Retina (tissue), 1 donor: Measurements from ENCODE around the gene ALG12.

Source experiments
- DNase-seq: peaks from one replicate; pipeline ENCODE4 v3.0.0-alpha.2; 2016

The ALG12 gene

GRCh38 chr22:49929211-49929979 is 11.2 kb upstream of the ALG12 start:
- DNase-seq, result peak; percentile 74

DNA sequence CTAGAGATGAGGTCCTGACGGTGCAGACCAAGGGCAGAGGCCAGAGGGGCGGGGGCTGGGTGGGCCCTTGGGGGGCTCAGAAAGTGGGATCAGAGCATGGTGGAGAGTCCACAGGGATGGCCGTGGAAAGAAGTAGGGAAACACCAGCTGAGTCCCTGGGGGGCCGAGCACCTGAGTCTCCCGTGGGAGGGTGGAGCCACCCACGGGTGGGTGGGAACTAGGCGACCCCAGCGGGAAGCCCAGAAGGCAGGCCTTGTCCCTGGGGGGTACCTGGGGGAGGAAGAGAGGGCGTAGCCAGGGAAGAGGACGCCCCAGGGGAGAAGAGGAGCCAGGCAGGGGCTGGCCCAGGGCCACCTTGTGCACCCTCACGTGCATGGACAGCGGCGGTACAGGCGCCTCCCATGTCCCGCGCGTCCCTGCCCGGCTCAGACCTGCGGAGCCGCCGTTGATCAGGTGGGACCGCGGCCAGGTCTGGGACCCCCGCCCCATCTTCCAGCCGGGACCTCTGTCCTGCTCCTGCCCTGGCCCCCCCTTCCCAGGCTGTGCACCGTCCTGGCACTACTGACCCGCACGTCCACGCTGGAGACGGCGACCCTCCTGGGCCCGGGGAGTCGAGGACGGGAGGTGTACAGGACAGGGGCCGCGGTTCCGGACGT is 10.4 kb upstream of the ALG12 start:
- DNase-seq, result no peak

DNA sequence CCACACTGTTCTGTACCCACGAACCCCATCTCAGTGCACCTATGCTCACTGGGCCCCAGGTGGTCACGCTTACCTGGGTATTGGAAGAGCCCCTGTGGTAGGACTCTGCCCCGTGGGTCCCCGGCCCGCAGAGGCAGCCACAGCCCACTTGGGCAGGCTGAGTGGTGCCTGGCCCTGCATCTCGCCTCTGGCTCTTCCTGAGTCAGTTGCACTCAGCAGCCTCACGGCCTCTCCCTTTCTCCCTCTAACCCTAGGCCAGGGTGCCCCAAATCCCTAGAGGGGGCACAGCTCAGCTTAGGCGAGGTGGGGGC is 9.9 kb upstream of the ALG12 start:
- DNase-seq, result no peak

DNA sequence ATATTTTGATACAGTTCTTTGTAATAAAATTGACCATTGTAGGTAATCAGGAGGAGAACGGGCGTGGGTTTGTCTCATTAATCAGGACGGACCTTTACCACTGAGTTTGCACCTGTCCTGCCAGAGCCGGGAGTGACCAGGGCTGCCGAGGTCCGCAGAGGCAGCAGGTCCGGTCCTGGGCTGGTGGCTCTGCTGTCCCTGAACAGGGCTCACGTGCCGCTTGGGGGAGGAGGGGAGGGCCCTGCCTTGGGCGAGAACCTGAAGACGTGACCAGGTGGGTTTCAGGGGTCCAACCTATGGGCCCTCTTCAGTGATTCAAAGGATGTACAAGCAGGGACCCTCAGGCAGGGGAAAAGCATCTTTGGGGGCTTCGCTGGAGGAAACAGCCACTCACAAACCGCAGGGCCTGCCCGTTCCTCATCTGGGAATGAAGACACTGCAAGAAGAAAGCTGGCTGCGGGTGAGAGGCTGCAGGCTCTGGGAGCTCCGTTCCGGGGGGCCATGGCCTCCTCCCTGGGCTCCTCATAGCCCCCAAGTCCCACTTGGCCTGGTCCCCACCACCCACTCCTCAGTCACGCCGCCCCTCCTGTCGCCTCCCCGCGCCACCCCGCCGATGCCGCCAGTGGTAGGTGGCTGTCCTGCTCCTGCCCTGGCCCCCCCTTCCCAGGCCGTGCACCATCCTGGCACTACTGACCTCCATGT is 9.4 kb upstream of the ALG12 start:
- no peak for DNase-seq

DNA sequence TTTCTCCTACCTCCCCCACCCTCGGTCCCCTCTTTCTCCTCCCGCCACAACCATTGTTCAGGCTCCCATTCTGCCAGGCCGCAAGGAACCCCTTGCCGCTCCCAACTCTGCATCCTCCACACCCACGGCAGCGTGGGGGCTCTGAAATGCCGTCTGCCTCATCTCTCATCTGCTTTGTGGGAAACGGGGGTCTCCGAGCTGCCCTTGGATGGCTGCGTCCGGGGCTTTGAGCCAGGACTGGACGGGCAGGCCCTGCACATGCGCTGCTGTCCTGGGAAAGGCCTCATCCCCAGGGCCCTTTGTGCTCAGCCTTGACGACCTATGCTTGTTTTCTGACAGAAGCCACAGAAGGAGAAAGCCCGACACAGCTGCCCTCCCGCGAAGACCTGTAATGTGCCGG is 8.7 kb upstream of the ALG12 start:
- DNase-seq, result no peak

- DNase-seq, result no peak
Measured at GRCh38 chr22:49925525-49926128, 7.4 kb upstream of the ALG12 start.

DNA sequence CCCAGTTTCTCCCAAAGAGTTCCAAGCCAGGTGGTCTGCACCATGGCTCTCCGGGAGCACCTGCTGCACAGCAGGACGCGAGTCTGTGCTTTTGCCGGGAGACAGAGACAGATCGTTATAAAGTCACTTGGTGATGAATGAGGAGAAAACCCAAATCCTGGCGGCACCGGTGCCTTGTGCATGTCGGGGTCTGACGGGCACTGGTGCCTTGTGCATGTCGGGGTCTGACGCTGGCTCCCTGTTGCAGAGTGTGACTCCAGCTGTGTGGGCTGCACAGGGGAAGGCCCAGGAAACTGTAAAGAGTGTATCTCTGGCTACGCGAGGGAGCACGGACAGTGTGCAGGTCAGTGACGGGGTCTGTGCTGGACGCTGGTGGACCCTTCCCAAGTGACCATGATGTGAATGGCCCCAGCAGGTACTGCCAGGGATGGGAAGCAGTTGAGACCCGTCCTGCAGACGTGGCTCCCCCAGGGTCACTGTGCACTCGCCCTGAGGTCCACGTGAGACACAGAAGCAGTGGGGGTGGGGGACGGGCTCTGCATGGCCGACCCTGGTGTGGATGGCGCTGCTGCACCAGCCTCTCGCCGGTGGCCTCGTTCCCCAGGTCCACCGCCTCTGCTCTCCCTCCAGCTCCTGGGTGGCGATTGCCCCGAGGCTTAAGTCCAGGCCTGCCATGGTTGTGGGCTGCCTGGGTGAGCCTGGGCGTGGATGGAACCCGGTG is 6.0 kb upstream of the ALG12 start:
- no peak for DNase-seq

DNA sequence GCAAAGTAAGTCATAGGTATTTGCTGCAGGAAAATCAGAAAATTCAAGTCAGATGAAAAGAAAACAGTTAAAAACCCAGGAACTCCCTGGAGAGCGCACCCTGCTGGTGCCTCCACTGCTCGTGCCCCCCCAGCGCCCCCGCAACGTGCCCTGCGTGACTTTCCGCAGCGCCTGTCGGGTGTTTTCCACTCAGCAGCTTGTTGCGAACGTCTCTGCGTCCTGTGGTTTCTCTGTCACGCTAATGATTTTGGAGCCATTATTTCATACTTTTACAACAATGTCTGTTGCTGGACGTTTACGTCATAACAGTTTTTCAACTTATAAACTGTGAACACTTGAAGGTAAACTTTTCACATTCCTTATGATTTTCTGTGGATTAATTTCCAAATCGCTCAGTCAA is 5.2 kb upstream of the ALG12 start:
- no peak for DNase-seq

- no peak for DNase-seq
Measured at GRCh38 chr22:49922926-49923325, 4.7 kb upstream of the ALG12 start.

GRCh38 chr22:49922484-49922883 is 4.2 kb upstream of the ALG12 start:
- no peak for DNase-seq

GRCh38 chr22:49921508-49922278 is 3.5 kb upstream of the ALG12 start:
- DNase-seq, result no peak

- no peak for DNase-seq
Measured at GRCh38 chr22:49920859-49921258, 2.6 kb upstream of the ALG12 start.

GRCh38 chr22:49918911-49919881 is 958 bp upstream of the ALG12 start:
- no peak for DNase-seq

DNA sequence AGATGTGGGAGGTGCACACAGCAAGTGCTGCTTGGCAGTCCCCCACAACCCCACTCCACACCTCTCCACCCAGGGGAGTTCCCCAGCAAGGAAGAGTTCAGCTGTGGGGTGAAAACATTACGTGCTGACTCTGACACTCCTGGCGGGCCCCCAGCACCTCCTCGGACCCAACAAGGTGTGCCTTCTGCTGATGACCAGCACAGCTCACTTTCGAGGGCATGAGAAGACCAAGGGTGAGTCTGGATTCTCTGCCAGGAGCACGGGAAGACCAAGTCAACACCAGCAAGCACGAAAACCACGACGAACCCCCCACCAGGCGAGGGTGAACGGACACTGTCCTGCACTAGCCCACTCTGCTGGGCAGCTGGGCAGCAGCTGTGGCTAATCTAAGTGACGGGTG is 1.4 kb downstream of the ALG12 start:
- DNase-seq, result no peak

- DNase-seq, result no peak
Measured at GRCh38 chr22:49915610-49916009, 2.6 kb downstream of the ALG12 start.

DNA sequence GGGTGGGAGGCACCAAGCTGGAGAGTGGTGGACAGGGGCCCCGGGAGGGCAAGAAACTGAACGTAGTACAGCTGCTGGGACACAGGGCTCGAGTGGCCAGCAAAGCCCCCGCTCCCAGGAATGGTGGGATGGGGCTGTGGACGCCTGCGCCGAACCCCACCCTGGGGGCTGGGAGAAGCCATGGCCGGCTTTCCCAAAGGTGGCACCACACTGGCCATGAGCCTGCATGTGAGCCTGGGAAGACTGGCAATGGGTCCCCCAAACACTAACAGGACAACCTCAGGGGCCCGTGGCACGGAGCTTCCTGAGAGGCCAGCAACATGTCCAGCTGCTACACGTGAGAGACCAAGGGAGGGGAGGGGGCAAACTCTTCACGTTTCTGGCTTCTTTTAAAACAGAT is 4.0 kb downstream of the ALG12 start:
- no peak for DNase-seq

DNA sequence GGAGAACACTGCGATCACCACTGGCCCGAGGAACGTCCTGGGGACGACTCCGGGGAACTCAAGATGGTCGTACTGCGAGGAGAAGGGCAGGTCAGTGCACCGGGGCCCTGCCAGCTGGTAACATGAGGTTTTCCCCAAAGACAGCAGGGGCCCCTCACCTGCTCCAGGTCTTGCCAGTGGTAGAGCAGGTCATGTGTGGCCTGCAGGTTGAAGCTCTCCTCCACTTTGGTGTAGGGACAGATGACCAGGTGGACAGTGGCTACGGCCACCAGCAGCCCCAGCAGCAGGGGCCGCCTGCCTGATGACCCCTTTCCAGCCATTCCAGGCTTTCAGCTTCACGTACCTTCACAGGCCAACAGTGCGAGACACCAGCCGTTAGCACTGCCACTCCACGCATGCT is 4.8 kb downstream of the ALG12 start:
- no peak for DNase-seq

- DNase-seq, result no peak
Measured at GRCh38 chr22:49913026-49913425, 5.2 kb downstream of the ALG12 start.

DNA sequence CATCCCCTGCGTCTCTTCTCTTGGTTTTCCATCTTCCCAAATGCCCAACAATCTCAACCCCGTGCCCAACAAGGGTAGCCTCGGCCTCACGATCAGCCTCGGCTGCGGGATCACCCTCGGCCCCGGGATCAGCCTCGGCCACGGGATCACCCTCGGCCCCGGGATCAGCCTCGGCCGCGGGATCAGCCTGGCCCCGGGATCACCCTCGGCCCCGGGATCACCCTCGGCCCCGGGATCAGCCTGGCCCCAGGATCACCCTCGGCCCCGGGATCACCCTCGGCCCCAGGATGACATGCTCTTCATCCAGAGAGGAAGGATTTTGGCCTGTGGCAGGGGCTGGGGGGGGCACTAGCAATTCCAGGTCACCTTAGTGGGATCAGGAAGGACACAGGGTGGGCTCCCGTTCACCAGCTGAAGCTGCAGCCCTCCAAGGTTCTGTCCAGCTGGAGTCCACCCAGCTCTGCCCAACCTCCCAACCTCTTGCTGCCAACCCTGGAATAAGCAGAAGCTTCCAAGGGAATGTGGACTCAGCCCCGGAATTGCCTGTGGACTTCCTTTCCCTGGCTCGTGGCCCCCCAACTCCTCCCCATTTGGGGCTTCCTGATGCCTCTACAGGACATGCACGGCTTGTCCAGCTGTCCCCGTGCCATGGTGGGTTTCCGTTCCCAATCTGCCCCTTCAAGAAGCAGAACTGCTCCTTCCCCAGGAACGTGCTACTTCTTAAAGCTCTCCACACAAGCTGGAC is 6.2 kb downstream of the ALG12 start:
- no peak for DNase-seq
